Stimulated activated CD4-positive, alpha-beta T cell treated with anti-CD3 and anti-CD28 coated beads, Interleukin-2, amount 100 ng/mL, for 48 hours (primary cell): ENCODE data around the gene UGGT1.

Experiments used
- DNase-seq, 2 donors: peaks; one replicate each; pipeline ENCODE4 v3.0.0-alpha.2; 2020

UGGT1 gene

DNA sequence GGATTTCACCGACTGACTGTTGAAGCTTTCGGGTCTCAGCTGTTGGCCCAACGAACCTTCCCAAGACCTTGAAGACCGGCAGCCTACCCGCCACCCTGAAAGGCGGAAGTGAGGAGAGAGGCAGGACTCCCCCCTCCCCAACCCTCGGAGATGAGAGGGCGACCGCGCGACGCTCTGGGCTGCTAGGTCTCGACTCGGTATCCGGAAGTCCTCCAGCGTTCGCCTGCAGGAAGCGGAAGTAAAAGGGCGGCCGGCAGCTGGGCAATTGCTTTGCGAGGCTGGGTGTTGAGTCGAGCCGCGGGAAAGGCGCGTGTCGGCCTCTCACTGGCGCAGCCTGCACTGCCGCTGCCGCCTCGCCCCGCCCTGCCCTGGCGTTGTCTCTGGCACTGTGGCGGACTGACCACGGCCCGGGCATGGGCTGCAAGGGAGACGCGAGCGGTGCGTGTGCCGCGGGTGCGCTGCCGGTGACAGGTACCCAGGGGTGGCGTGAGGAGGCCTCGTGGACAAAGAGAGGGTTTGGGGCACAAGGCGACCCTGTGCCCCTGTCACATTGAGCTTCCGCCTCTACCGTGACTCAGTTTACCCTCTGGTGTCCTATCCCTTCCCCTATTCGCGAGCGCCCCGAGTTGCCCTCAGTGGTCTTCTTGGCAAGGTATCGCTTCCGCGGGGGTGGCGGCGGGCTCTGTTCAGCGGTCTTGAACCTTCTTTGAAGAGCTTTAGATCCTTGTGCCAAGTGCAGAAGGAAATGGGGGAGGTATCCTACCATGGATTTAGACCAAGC lies at the start of gene UGGT1:
Gene UGGT1, plus strand, starts transcription at position 256 of the 781 bp plus-strand sequence. Its CDS starts 158 bp downstream, at position 414.
- DNase-seq: peak; percentile 89 to 90

DNA sequence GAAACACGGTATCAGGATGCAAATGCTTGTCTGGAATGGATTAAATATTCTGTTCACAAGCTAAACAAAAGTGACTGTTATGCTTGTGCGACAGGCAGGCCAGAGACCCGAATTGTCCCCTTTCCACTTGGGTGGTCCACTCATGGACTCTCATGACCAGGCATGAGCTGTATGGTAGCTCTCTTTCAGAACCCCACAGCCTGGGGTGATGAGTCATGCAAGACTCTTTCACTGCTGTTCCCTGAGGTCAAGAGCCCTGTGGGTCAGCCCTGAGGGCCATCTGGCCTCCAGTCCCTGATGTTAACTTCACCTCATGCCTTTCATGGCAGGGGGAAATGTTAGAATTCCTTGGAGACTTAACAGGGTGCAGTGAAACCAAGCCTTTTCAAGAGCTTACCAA lies 49.4 kb upstream of the UGGT1 start:
- DNase-seq: no peak

- no peak for DNase-seq
These were observed 48.0 kb upstream of the UGGT1 start for GRCh38 chr2:128043041-128043440.

GRCh38 chr2:128053331-128053730 lies 37.7 kb upstream of the UGGT1 start:
- no peak for DNase-seq

DNA sequence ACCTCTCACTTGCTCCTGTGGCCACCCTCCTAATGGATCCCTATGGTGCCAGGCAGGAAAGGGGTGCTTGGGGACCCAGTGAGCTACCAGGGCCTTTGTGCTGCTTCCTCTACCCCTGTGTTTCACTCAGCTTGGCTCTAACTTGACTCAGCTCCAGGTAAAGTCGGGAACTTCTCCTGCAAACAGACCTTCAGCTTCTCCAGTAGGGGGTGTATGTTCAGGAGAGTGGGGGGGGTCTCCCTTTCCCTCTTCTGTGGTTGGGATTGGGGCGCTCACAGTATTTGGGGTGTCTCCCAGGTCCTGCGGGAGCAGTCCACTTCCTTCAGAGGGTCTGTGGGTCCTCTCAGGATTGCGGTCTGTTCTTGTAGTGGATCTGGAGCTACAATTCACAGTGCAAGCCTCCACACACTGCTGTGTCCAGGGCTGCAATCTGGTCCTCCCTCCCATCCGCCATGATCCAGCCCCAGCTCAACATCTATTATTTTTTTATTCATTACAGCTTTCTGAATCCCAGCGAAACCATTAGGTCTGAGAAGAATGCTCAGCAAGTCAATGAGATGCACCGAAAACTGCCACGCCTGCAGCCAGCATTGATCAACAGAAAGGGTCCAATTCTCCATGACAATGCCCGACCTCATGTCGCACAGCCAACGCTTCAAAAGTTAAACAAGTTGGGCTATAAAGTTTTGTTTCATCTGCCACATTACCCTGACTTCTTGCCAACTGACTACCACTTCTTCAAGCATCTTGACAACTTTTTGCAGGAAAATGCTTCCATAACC lies 36.7 kb upstream of the UGGT1 start:
- DNase-seq: no peak

- no peak for DNase-seq
These were observed 33.7 kb upstream of the UGGT1 start for GRCh38 chr2:128057334-128057733.

- DNase-seq: no peak
These were observed 32.9 kb upstream of the UGGT1 start for GRCh38 chr2:128058114-128058513.

GRCh38 chr2:128062571-128062970 lies 28.4 kb upstream of the UGGT1 start:
- no peak for DNase-seq

GRCh38 chr2:128064353-128064752 lies 26.6 kb upstream of the UGGT1 start:
- DNase-seq: no peak

DNA sequence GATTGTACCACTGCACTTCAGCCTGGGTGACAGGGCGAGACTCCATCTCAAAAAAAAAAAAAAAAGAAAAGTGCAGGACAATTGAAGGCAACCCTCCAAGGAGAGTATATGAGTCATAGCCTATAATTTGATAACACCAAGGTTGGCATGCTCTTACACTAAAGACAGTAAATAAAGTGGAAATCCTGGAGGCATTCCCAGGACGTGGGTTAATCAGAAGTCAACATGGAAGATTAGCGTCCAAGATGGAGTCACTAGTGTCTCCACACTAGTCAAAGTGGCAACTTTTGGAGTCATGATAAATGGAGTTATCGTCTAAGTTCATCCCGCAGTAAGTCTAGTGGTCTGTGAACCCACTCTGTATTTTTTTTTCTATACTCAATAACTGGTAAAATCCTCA lies 21.2 kb upstream of the UGGT1 start:
- DNase-seq: no peak

- no peak for DNase-seq
These were observed 17.7 kb upstream of the UGGT1 start for GRCh38 chr2:128073278-128073677.

DNA sequence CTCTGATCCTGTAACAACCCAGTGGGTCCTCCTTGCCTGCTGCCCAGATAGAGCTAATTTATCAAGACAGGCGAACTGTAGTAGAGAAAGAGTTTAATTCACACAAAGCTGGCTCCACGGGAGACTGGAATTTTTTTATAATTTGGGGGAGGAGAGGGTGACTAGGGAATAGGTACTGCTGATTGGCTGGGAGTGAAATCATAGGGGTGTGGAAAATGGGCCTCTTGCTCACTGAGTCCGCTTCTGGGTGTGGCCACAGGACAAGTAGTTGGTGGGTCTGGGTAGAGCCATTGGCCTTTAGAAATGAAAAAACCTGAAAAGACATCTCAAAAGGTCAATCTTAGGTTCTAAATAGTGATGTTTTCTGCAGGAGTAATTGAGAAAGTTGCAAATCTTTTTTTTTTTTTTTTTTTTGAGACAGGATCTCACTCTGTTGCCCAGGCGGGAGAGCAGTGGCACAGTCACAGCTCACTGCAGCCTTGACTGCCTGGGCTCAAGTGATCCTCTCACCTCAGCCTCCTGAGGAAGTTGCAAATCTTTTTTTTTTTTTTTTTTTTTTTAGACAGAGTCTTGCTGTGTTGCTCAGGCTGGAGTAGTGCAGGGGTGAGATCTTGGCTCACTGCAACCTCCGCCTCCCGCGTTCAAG lies 14.4 kb upstream of the UGGT1 start:
- no peak for DNase-seq

DNA sequence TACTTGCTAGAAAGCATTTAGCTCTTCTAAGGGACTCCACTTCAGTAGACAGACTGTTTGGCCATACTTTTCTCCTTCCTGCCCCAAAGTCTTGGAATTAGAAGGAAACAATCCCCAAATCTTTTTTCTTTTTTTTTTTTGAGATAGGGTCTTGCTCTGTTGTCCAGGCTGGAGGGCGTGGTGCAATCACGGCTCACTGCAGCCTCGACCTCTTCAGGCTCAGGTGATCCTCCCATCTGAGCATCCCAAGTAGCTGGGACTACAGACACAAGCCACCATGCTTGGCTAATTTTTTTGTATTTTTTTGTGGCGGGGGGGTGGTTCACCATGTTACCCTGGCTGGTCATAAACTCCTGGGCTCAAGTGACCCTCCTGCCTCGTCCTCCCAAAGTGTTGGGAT lies 6.2 kb upstream of the UGGT1 start:
- no peak for DNase-seq

GRCh38 chr2:128086244-128086643 lies 4.8 kb upstream of the UGGT1 start:
- DNase-seq: no peak

DNA sequence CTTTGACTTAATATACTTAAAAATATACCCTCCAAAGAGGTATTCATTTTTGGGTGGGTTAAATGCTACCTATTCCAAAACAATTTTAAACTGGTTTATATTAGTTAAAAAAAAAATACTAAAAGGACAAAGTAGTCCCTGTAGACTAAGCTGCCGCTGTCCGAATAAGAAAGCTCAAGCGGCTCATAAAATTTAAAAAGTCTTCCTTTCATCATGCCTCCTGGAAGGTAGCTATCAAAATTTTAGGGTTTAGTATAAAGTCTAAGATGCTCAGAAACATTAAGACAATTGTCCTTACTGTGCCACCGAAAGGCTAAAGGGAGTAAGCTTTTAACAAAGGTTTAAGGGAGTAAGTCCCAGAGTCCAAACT lies 440 bp upstream of the UGGT1 start:
- no peak for DNase-seq

GRCh38 chr2:128091726-128092080 lies 703 bp downstream of the UGGT1 start:
- no peak for DNase-seq

DNA sequence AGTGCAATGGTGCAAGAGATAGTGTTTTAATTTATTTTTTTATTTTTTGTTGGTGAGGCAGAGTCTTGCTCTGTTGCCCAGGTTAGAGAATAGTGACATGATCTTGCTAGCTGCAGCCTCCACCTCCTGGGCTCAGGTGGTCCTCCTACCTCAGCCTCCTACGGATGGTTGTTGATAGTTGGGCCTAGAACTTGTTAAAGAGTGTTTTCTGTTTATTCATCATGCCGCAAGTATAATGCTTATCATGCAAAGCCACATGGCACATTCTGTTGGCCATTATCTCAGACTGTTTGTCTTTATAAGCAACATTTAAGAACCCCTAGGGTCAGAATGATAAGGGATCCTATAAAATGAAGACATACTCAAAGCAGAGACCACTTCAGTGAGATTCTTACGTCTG lies 1.7 kb downstream of the UGGT1 start:
- DNase-seq: no peak

DNA sequence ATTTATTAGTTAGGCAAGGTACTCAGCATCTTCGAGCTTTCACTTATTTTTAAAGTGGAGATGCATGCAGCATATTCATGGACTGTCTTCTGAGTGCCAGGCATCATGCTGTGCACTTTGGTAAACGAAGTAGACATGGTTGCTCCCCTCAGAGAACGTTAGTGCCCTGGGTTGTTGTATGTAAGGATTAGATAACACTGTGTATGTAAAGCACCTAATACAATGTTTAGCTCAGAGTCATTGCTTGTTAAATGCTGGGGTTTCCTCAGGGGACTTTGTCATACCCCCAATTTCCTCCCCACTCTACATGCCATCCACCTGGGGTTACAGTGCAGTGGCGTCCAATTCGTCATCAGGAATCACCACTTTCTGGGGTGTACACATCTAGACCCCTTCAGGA lies 2.8 kb downstream of the UGGT1 start:
- no peak for DNase-seq

GRCh38 chr2:128095201-128095600 lies 4.2 kb downstream of the UGGT1 start:
- no peak for DNase-seq

- DNase-seq: no peak
These were observed 12.4 kb downstream of the UGGT1 start for GRCh38 chr2:128103407-128103806.

DNA sequence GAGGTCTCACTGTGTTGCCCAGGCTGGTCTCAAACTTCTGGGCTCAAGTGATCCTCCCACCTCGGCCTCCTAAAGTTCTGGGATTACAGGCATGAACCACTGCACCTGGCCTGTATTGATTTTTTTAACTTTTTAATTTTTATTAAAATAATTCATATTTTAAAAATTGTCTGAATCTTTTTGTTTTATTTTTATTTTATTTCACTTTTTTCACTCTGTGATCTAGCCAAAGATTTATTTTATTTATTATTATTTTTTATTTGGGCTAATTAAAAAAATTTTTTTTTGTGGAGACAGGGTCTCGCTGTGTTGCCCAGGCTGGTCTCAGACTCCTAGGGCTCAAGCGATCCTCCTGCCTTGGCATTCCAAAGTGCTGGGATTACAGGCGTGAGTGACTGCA lies 14.1 kb downstream of the UGGT1 start:
- DNase-seq: no peak

- no peak for DNase-seq
These were observed 17.2 kb downstream of the UGGT1 start for GRCh38 chr2:128108166-128108565.

- no peak for DNase-seq
These were observed 18.2 kb downstream of the UGGT1 start for GRCh38 chr2:128109243-128109642.
